Natural killer cell (primary cell): ENCODE measurements around the gene CHCHD5. TPM values are rescaled to one million over a fixed set of nuclear protein-coding genes. Genes with fewer than 3 reads are reported as not detected.

ENCODE experiments used
- ATAC-seq, 3 donors: fragments of 150-1000 bp in 2 of 3; fragments of 200-7000 bp in 1 of 3; cut with Tn5 transposase; 1 replicate in 1 of 3; 2 replicates in 2 of 3; pipeline ENCODE4 v1.10.0; 2021; ENCODE audit warnings: mild to moderate bottlenecking in 2 of 3, moderate library complexity in 2 of 3
- DNase-seq, 2 donors: peaks; one replicate each; pipeline versions ENCODE4 v3.0.0 to v3.0.0-alpha.2; 2013 to 2021; ENCODE audit warnings: mixed read lengths in 1 of 2
- H3K27ac ChIP-seq: one replicate; pipeline ENCODE4 v1.5.1; 2013; ENCODE audit warnings: mild to moderate bottlenecking, low read length
- H3K27me3 ChIP-seq: one replicate; pipeline ENCODE4 v1.6.1; 2013; ENCODE audit warnings: low read length; ENCODE audit not compliant: control insufficient read depth, insufficient read depth
- H3K36me3 ChIP-seq: one replicate; pipeline ENCODE4 v1.6.1; 2013; ENCODE audit warnings: low read length; ENCODE audit not compliant: control insufficient read depth, insufficient read depth
- H3K4me1 ChIP-seq: one replicate; pipeline ENCODE4 v1.6.1; 2013; ENCODE audit warnings: low read length; ENCODE audit not compliant: control insufficient read depth, insufficient read depth
- H3K4me3 ChIP-seq: one replicate; pipeline ENCODE4 v1.5.1; 2013; ENCODE audit warnings: low read length
- H3K9me3 ChIP-seq: one replicate; pipeline ENCODE4 v1.6.1; 2013; ENCODE audit warnings: low read length; ENCODE audit not compliant: control insufficient read depth, insufficient read depth
- H3K27ac Mint-ChIP-seq, 2 donors: one replicate each; pipeline ENCODE4 v1.8.0; 2022; ENCODE audit warnings: mild to moderate bottlenecking in 2 of 2, mixed read lengths in 2 of 2, moderate library complexity in 1 of 2
- H3K27me3 Mint-ChIP-seq, 2 donors: one replicate each; pipeline ENCODE4 v1.8.0; 2022; ENCODE audit warnings: low read depth in 2 of 2, mixed read lengths in 2 of 2
- H3K36me3 Mint-ChIP-seq: one replicate; pipeline ENCODE4 v1.8.0; 2022; ENCODE audit warnings: mixed read lengths
- H3K4me1 Mint-ChIP-seq, 2 donors: one replicate each; pipeline ENCODE4 v1.8.0; 2022; ENCODE audit warnings: mixed read lengths in 2 of 2
- H3K4me3 Mint-ChIP-seq: one replicate; pipeline ENCODE4 v1.8.0; 2022; ENCODE audit warnings: mild to moderate bottlenecking, moderate library complexity, mixed read lengths
- H3K9me3 Mint-ChIP-seq, 2 donors: one replicate each; pipeline ENCODE4 v1.8.0; 2022; ENCODE audit warnings: mixed read lengths in 2 of 2
- WGBS: methylation state at CpG from one replicate; pipeline ENCODE4 v1.1.7; 2013; ENCODE audit warnings: missing lambda C conversion rate; ENCODE audit not compliant: insufficient coverage; 5-methylcytosine and 5-hydroxymethylcytosine counted together
- intact Hi-C: fragments of 100-400 bp; cut with micrococcal nuclease; formaldehyde crosslinking; loops from one replicate; pipeline ENCODE4 v1.14.2; 2022
- total RNA-seq, 4 donors: library from RNA; stranded (reverse); fragments of 120-200 nt in 1 of 4; gene quantifications; one replicate each; pipeline versions ENCODE4 v1.2.3 to v1.2.4, GENCODE V29; 2013 to 2022
- TF ChIP-seq, protein P1 (sequence below): fragments of 200-600 bp; IDR thresholded peaks from one replicate; pipeline ENCODE4 v1.8.0; 2022; ENCODE audit warnings: antibody characterized with exemption

CHCHD5 gene
- total RNA-seq, 3 donors from 2014 or later (not counting 1 experiment from before 2014, with no cell fraction given) = 21.9 to 24.1 (median 22.4) TPM

DNA sequence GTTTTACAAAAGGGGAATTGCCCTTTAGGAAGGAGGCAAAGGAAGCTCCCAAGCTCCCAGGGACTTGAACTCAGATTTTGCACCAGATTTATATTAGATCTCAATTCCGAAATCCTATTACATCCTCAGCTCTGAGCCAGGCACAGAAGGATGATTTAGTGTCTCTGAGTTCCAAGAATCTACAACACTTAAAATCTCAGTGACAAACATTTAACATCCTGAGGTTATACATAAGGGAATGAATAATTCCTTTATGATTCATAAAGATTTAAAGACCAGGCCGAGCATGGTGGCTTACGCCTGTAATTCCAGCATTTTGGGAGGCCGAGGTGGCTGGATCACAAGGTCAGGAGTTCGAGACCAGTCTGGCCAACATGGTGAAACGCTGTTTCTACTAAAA lies 44.8 kb downstream of the CHCHD5 start:
- H3K36me3 Mint-ChIP-seq = no peaks in the 10 kb centered on the region
- DNase-seq (no peak), ATAC-seq (no peak)
- H3K4me3 Mint-ChIP-seq = peak overlapping the region; percentile 95
- H3K4me1 Mint-ChIP-seq = peaks cover 92 to 99% of the 10 kb centered on the region in 2 donors
- H3K9me3 Mint-ChIP-seq = no peaks in the 10 kb centered on the region
- TF ChIP-seq, protein P1, sequence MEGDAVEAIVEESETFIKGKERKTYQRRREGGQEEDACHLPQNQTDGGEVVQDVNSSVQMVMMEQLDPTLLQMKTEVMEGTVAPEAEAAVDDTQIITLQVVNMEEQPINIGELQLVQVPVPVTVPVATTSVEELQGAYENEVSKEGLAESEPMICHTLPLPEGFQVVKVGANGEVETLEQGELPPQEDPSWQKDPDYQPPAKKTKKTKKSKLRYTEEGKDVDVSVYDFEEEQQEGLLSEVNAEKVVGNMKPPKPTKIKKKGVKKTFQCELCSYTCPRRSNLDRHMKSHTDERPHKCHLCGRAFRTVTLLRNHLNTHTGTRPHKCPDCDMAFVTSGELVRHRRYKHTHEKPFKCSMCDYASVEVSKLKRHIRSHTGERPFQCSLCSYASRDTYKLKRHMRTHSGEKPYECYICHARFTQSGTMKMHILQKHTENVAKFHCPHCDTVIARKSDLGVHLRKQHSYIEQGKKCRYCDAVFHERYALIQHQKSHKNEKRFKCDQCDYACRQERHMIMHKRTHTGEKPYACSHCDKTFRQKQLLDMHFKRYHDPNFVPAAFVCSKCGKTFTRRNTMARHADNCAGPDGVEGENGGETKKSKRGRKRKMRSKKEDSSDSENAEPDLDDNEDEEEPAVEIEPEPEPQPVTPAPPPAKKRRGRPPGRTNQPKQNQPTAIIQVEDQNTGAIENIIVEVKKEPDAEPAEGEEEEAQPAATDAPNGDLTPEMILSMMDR = no peak
- H3K27me3 ChIP-seq = no peaks in the 10 kb centered on the region
- intact Hi-C loops = no loop called here
- 95% methylated on average over 6 of the region's 6 CpGs for WGBS
- H3K4me3 ChIP-seq = no peak overlapping the region
- H3K27ac ChIP-seq = no peak overlapping the region
- H3K27ac Mint-ChIP-seq = peak overlapping the region; percentile 96
- H3K4me1 ChIP-seq = peaks cover 96% of the 10 kb centered on the region
- H3K36me3 ChIP-seq = no peaks in the 10 kb centered on the region
- no peaks in the 10 kb centered on the region for H3K27me3 Mint-ChIP-seq
- H3K9me3 ChIP-seq = no peaks in the 10 kb centered on the region

- no peak for ATAC-seq
- TF ChIP-seq, protein P1 = no peak
- Histone ChIP-seq H3K27me3 (no peaks in the 10 kb centered on the region), H3K36me3 (no peaks in the 10 kb centered on the region), H3K27ac (peak overlapping the region; percentile 73), H3K4me3 (no peak overlapping the region), H3K4me1 (peaks cover 96% of the 10 kb centered on the region), H3K9me3 (no peaks in the 10 kb centered on the region)
- H3K27me3 Mint-ChIP-seq = no peaks in the 10 kb centered on the region
- WGBS = 99% methylated on average over 7 of the region's 8 CpGs
- intact Hi-C loops = loop anchor here (2.0 to 5.0 kb wide), 3 partner anchors 15 to 547 kb away; partner anchors contain the start of gene SLC20A1
- no peaks in the 10 kb centered on the region for H3K9me3 Mint-ChIP-seq
- H3K4me3 Mint-ChIP-seq = peak overlapping the region; percentile 95
- no peaks in the 10 kb centered on the region for H3K36me3 Mint-ChIP-seq
- H3K4me1 Mint-ChIP-seq = peaks cover 92 to 99% of the 10 kb centered on the region in 2 donors
- peak overlapping the region; percentile 96 for H3K27ac Mint-ChIP-seq
- no peak for DNase-seq
These were observed 45.4 kb downstream of the CHCHD5 start for GRCh38 chr2:112629823-112630222.

DNA sequence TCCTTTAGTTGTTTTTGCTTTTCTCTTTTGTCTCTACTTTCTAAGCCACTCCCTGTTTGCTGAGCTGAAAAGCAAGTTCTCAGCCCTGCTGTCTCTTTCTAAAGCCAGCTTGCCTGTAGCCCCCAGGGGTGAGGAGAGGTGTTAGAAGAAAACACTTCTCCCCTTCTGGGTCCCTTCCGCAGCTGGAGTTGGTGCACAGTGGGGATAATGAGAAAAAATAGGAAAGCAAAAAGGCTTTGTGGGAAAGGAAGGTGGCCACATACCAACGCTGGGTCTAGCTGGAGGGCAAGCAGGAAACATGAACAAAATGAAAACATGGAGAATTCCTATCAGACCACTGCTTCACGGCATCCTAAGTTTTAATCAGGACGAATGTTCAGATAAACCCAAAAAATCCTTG lies 45.9 kb downstream of the CHCHD5 start:
- Mint-ChIP-seq H3K27ac (peak overlapping the region; percentile 96), H3K4me3 (peak overlapping the region; percentile 95), H3K36me3 (no peaks in the 10 kb centered on the region), H3K4me1 (peaks cover 92 to 99% of the 10 kb centered on the region in 2 donors), H3K9me3 (no peaks in the 10 kb centered on the region), H3K27me3 (no peaks in the 10 kb centered on the region)
- peak overlapping the region; percentile 23 for H3K4me3 ChIP-seq
- H3K36me3 ChIP-seq = no peaks in the 10 kb centered on the region
- no peak for ATAC-seq
- H3K27ac ChIP-seq = peak overlapping the region; percentile 73
- WGBS = 48% methylated on average over 4 of the region's 4 CpGs
- TF ChIP-seq, protein P1 = no peak
- no peaks in the 10 kb centered on the region for H3K9me3 ChIP-seq
- H3K27me3 ChIP-seq = no peaks in the 10 kb centered on the region
- peak in 1 of 2 donors; percentile 20 for DNase-seq
- peaks cover 96% of the 10 kb centered on the region for H3K4me1 ChIP-seq
- intact Hi-C loops = loop anchor here (2.0 to 5.0 kb wide), 3 partner anchors 15 to 547 kb away; partner anchors contain the start of gene SLC20A1

DNA sequence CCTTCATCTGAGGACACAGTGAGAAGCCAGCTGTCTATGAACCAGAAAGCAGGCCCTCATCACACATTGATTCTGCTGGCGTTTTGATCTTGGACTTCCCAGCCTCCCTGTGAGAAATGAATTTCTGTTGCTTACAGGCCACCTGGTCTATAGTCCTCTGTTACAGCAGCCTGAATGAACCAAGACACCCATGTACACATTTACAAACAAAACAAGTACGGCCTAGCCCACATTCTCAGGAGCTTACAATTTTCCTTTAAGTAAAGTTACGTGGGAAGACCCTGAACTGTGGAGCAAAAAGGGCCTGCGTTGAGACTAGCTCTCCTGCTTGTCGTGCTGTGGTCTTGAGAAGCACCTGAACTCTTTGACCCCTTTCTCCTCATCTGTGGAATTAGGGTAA lies 49.3 kb downstream of the CHCHD5 start:
- Mint-ChIP-seq H3K9me3 (no peaks in the 10 kb centered on the region), H3K4me1 (peaks cover 84 to 85% of the 10 kb centered on the region in 2 donors), H3K4me3 (peak overlapping the region; percentile 68), H3K27me3 (no peaks in the 10 kb centered on the region), H3K27ac (peak overlapping the region; percentile 96), H3K36me3 (no peaks in the 10 kb centered on the region)
- TF ChIP-seq, protein P1 = no peak
- Histone ChIP-seq H3K9me3 (no peaks in the 10 kb centered on the region), H3K36me3 (no peaks in the 10 kb centered on the region), H3K27ac (peak overlapping the region; percentile 72), H3K4me1 (peaks cover 81% of the 10 kb centered on the region), H3K27me3 (no peaks in the 10 kb centered on the region), H3K4me3 (no peak overlapping the region)
- DNase-seq (no peak), ATAC-seq (no peak)
- 93% methylated on average over 5 of the region's 5 CpGs for WGBS
- intact Hi-C loops = loop anchor here (1.0 to 5.0 kb wide), 3 partner anchors 12 to 544 kb away; partner anchors contain the start of gene SLC20A1
